HUDEP-2 (cell line): Measurements from ENCODE around the gene CA9.
"Not testable (repeated sequence)": the region's sequence is repeated elsewhere in the genome, so short reads cannot be mapped to it uniquely, and the experiment has no call there.

Experiments used
- DNase-seq, 76 experiments: peaks; one replicate each; lab custom pipeline; 2025; ENCODE audit not compliant: unreplicated experiment in 76 of 76; lab: John Stamatoyannopoulos, UW

CA9 gene

GRCh38 chr9:35673132-35674024, at the start of gene CA9:
CA9 (plus strand) TSS chr9:35673928; CDS start chr9:35673960, 32 bp downstream.
- no peak for DNase-seq

- DNase-seq, result no peak
Measured at GRCh38 chr9:35627575-35627974, 46.2 kb upstream of the CA9 start.

GRCh38 chr9:35628389-35628991, 45.2 kb upstream of the CA9 start:
- no peak for DNase-seq

- no peak for DNase-seq
Measured at GRCh38 chr9:35629597-35629996, 44.1 kb upstream of the CA9 start.

- DNase-seq, result no peak
Measured at GRCh38 chr9:35635730-35636129, 38.0 kb upstream of the CA9 start.

GRCh38 chr9:35636135-35636876, 37.4 kb upstream of the CA9 start:
- DNase-seq, result no peak

- not testable (repeated sequence) for DNase-seq
Measured at GRCh38 chr9:35636877-35637246, 36.9 kb upstream of the CA9 start.

GRCh38 chr9:35637427-35637955, 36.2 kb upstream of the CA9 start:
- DNase-seq, result not testable (repeated sequence)

GRCh38 chr9:35638751-35639150, 35.0 kb upstream of the CA9 start:
- not testable (repeated sequence) for DNase-seq

GRCh38 chr9:35639225-35639624, 34.5 kb upstream of the CA9 start:
- DNase-seq, result not testable (repeated sequence)

- DNase-seq, result no peak
Measured at GRCh38 chr9:35639631-35640030, 34.1 kb upstream of the CA9 start.

- DNase-seq, result not testable (repeated sequence)
Measured at GRCh38 chr9:35640431-35640830, 33.3 kb upstream of the CA9 start.

- not testable (repeated sequence) for DNase-seq
Measured at GRCh38 chr9:35641478-35641877, 32.2 kb upstream of the CA9 start.

GRCh38 chr9:35643046-35643445, 30.7 kb upstream of the CA9 start:
- DNase-seq, result no peak

GRCh38 chr9:35645736-35646135, 28.0 kb upstream of the CA9 start:
- DNase-seq, result not testable (repeated sequence)

GRCh38 chr9:35646153-35646532, 27.6 kb upstream of the CA9 start:
- DNase-seq, result no peak

- DNase-seq, result peak in 71 of 76 experiments; percentile 15 to 89 (median 70)
Measured at GRCh38 chr9:35646533-35647265, 27.0 kb upstream of the CA9 start.

- DNase-seq, result no peak
Measured at GRCh38 chr9:35649431-35650340, 24.0 kb upstream of the CA9 start.

- no peak for DNase-seq
Measured at GRCh38 chr9:35650341-35651158, 23.2 kb upstream of the CA9 start, which contains the start of gene SIT1. SIT1 (minus strand) TSS chr9:35650931; CDS start chr9:35650853, 78 bp downstream.
